Measurements from ENCODE around the gene GOLGA6B. TPM values are rescaled to one million over a fixed set of nuclear protein-coding genes. Genes with fewer than 3 reads are reported as not detected.

The GOLGA6B gene
- total and polyA plus RNA-seq, 2 of the 4 experiments (the other 2 are of a cell fraction), result not detected

- Histone ChIP-seq H4K91ac (ENCODE audit: insufficient read depth, low read depth, low read length) (no peak overlapping the region), H2BK15ac (ENCODE audit: low read depth, low read length) (no peak overlapping the region), H3K27me3 (ENCODE audit: control insufficient read depth, insufficient read depth, low read length) (no peaks in the 10 kb centered on the region), H2AK5ac (ENCODE audit: low read depth, low read length) (no peak overlapping the region), H2BK120ac (ENCODE audit: low read depth, low read length) (no peak overlapping the region), H2BK5ac (ENCODE audit: low read depth, low read length, poor library complexity, severe bottlenecking) (no peak overlapping the region), H4K20me1 (ENCODE audit: insufficient read depth, low read length) (no peaks in the 10 kb centered on the region), H3K23ac (ENCODE audit: low read depth, low read length) (no peak overlapping the region), H3K56ac (ENCODE audit: extremely low read depth, insufficient read depth, low read length) (no peak overlapping the region), H3K4me2 (ENCODE audit: low read depth, low read length) (no peak overlapping the region), H3K4me3 (ENCODE audit: insufficient read depth, low read depth, low read length) (no peak overlapping the region), H2AK9ac (replicated peaks; ENCODE audit: low read depth, low read length, poor library complexity) (no peak overlapping the region), H3K9ac (ENCODE audit: low read depth, low read length) (no peak overlapping the region), H3K9me1 (ENCODE audit: insufficient read depth, low read length) (no peaks in the 10 kb centered on the region), H3K4me1 (ENCODE audit: control insufficient read depth, insufficient read depth, low read length) (0 out of 2 replicates have a peak, but pooled peaks cover 1% of the 10 kb centered on the region), H4K8ac (ENCODE audit: low read depth in 2 of 2, low read length in 2 of 2) (no peak overlapping the region), H2BK20ac (ENCODE audit: low read depth, low read length) (no peak overlapping the region), H3K4ac (ENCODE audit: low read depth, low read length) (no peak overlapping the region), H3K14ac (replicated peaks; ENCODE audit: low read depth, low read length) (no peak overlapping the region), H3K9me3 (ENCODE audit: control insufficient read depth, insufficient read depth, low read length) (no peaks in the 10 kb centered on the region), H3K27ac (ENCODE audit: insufficient read depth, low read length) (no peak overlapping the region), H2AFZ (replicated peaks; ENCODE audit: low read length, poor library complexity) (no peak overlapping the region), H4K5ac (ENCODE audit: low read depth, low read length) (no peak overlapping the region), H3K18ac (ENCODE audit: low read depth, low read length) (no peak overlapping the region), H3K79me1 (ENCODE audit: low read depth in 1 of 2, low read length in 2 of 2) (peaks cover 0 to 17% of the 10 kb centered on the region in 2 experiments; a peak in 3 of 4 replicates), H3K36me3 (ENCODE audit: control insufficient read depth, insufficient read depth, low read length) (no peaks in the 10 kb centered on the region; the same call in 1 of the 2 replicates)
- TF ChIP-seq RFX5 (IDR thresholded peaks at IDR 0.05; ENCODE audit: low read depth, low read length) (no peak), CEBPB (IDR thresholded peaks at IDR 0.05; ENCODE audit: low read depth, low read length) (no peak), SMC3 (IDR thresholded peaks at IDR 0.05; ENCODE audit: low read depth, low read length) (no peak), ELK1 (IDR thresholded peaks at IDR 0.05; ENCODE audit: borderline replicate concordance, low read depth, low read length) (no peak), POLR2A (IDR thresholded peaks at IDR 0.05; ENCODE audit: low read depth, low read length) (no peak), BHLHE40 (IDR thresholded peaks at IDR 0.05; ENCODE audit: low read depth, low read length) (no peak), MAFK (IDR thresholded peaks at IDR 0.05; ENCODE audit: low read depth, low read length) (no peak), RCOR1 (IDR thresholded peaks at IDR 0.05; ENCODE audit: insufficient replicate concordance, low read length) (no peak), RAD21 (IDR thresholded peaks at IDR 0.05; ENCODE audit: low read length) (no peak), FOS (IDR thresholded peaks at IDR 0.05; ENCODE audit: low read depth, low read length) (no peak), CTCF (conservative IDR thresholded peaks at IDR 0.05; ENCODE audit: low read depth, low read length) (no peak), CHD1 (IDR thresholded peaks at IDR 0.05; ENCODE audit: low read depth, low read length) (no peak), MAZ (IDR thresholded peaks at IDR 0.05; ENCODE audit: borderline replicate concordance, low read depth, low read length) (no peak), MXI1 (IDR thresholded peaks at IDR 0.05; ENCODE audit: borderline replicate concordance, low read depth, low read length) (no peak)
- TF ChIP-seq, protein P1, sequence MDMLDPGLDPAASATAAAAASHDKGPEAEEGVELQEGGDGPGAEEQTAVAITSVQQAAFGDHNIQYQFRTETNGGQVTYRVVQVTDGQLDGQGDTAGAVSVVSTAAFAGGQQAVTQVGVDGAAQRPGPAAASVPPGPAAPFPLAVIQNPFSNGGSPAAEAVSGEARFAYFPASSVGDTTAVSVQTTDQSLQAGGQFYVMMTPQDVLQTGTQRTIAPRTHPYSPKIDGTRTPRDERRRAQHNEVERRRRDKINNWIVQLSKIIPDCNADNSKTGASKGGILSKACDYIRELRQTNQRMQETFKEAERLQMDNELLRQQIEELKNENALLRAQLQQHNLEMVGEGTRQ (IDR thresholded peaks at IDR 0.05; ENCODE audit: low read depth, low read length), result no peak
- in situ Hi-C loops (cut with MboI; ENCODE audit: low sequenced_read_pairs), result no loop called here
- WGBS, 2 experiments (ENCODE audit: extremely low coverage in 2 of 2, insufficient read length in 1 of 2), result no CpG with 5 or more reads among the region's 5 CpGs
- DNase-seq (no peak), ATAC-seq (ENCODE audit: low read depth) (no peak)
- CTCF ChIA-PET, result interaction anchor here (0.6 kb wide), 1 partner anchor 186 kb away, joined by 7 read pairs; no protein-coding TSS in a partner anchor
- dilution Hi-C loops (cut with HindIII; ENCODE audit: low sequenced_read_pairs, unreplicated experiment), result no loop called here
- intact Hi-C loops (cut with micrococcal nuclease), result no loop called here
- POLR2A ChIA-PET (ENCODE audit: unreplicated experiment), result interaction anchor here (0.6 kb wide), 1 partner anchor 54 kb away, joined by 5 read pairs; no protein-coding TSS in a partner anchor
- BruUV-seq (replicated peaks), result no TSS peak
Observed at GRCh38 chr15:72688697-72689096, 34.2 kb downstream of the GOLGA6B start.

All from IMR-90 (cell line).